Mesothelial cell of epicardium (in vitro differentiated cells): Measurements from ENCODE around the gene MYLK. TPM values are rescaled to one million over a fixed set of nuclear protein-coding genes. Genes with fewer than 3 reads are reported as not detected.
A peak's percentile ranks its signal among the peaks of the same experiment; 100 is the strongest.

Source experiments
- DNase-seq, 2 experiments: peaks; one replicate each; pipeline ENCODE4 v3.0.0; 2021; ENCODE audit warnings: low spot score in 2 of 2; ENCODE audit not compliant: unreplicated experiment in 2 of 2
- H3K27ac Mint-ChIP-seq: 2 replicates; pipeline ENCODE4 v1.8.0; 2021; ENCODE audit warnings: mixed read lengths
- H3K27me3 Mint-ChIP-seq: 2 replicates; pipeline ENCODE4 v1.8.0; 2021; ENCODE audit warnings: low read depth, mixed read lengths
- H3K36me3 Mint-ChIP-seq: 2 replicates; pipeline ENCODE4 v1.8.0; 2021; ENCODE audit warnings: mixed read lengths
- H3K4me1 Mint-ChIP-seq: 2 replicates; pipeline ENCODE4 v1.8.0; 2021; ENCODE audit warnings: mixed read lengths
- H3K4me3 Mint-ChIP-seq: 2 replicates; pipeline ENCODE4 v1.8.0; 2021; ENCODE audit warnings: mild to moderate bottlenecking, moderate library complexity, mixed read lengths
- H3K9me3 Mint-ChIP-seq: 2 replicates; pipeline ENCODE4 v1.8.0; 2021; ENCODE audit warnings: mixed read lengths
- CTCF ChIP-seq: fragments of 200-600 bp; sonication (generic); IDR thresholded peaks from one replicate; pipeline ENCODE4 v1.5.0; 2021; ENCODE audit warnings: antibody characterized with exemption; ENCODE audit not compliant: unreplicated experiment
- total RNA-seq: library from RNA; stranded (reverse); gene quantifications from 3 replicates; pipeline ENCODE4 v1.2.1, GENCODE V29; 2021

Gene MYLK
- total RNA-seq, 1 donor from 2014 or later = 14.3 TPM

GRCh38 chr3:123650101-123650500, 234.0 kb downstream of the MYLK start:
- Mint-ChIP-seq H3K27me3 (no peaks in the 10 kb centered on the region), H3K4me1 (peaks cover 13% of the 10 kb centered on the region), H3K4me3 (no peak overlapping the region), H3K9me3 (no peaks in the 10 kb centered on the region), H3K27ac (no peak overlapping the region), H3K36me3 (no peaks in the 10 kb centered on the region)
- no peak for TF ChIP-seq CTCF
- DNase-seq = no peak

- Mint-ChIP-seq H3K4me3 (no peak overlapping the region), H3K27ac (no peak overlapping the region), H3K27me3 (no peaks in the 10 kb centered on the region), H3K4me1 (peaks cover 13% of the 10 kb centered on the region), H3K9me3 (no peaks in the 10 kb centered on the region), H3K36me3 (no peaks in the 10 kb centered on the region)
- no peak for TF ChIP-seq CTCF
- no peak for DNase-seq
Measured at GRCh38 chr3:123648696-123649405, 235.3 kb downstream of the MYLK start.

- H3K27ac Mint-ChIP-seq = no peak overlapping the region
- peaks cover 14% of the 10 kb centered on the region for H3K4me1 Mint-ChIP-seq
- H3K9me3 Mint-ChIP-seq = no peaks in the 10 kb centered on the region
- no peak for TF ChIP-seq CTCF
- no peaks in the 10 kb centered on the region for H3K36me3 Mint-ChIP-seq
- H3K4me3 Mint-ChIP-seq = no peak overlapping the region
- no peaks in the 10 kb centered on the region for H3K27me3 Mint-ChIP-seq
- no peak for DNase-seq
Measured at GRCh38 chr3:123644358-123644757, 239.8 kb downstream of the MYLK start.

- Mint-ChIP-seq H3K4me1 (peaks cover 14% of the 10 kb centered on the region), H3K4me3 (no peak overlapping the region), H3K27ac (no peak overlapping the region), H3K9me3 (no peaks in the 10 kb centered on the region), H3K27me3 (no peaks in the 10 kb centered on the region), H3K36me3 (no peaks in the 10 kb centered on the region)
- no peak for DNase-seq
- TF ChIP-seq CTCF = no peak
Measured at GRCh38 chr3:123642957-123643330, 241.2 kb downstream of the MYLK start.

- peaks cover 14% of the 10 kb centered on the region for H3K4me1 Mint-ChIP-seq
- no peaks in the 10 kb centered on the region for H3K27me3 Mint-ChIP-seq
- no peak overlapping the region for H3K4me3 Mint-ChIP-seq
- H3K36me3 Mint-ChIP-seq = no peaks in the 10 kb centered on the region
- H3K27ac Mint-ChIP-seq = no peak overlapping the region
- H3K9me3 Mint-ChIP-seq = no peaks in the 10 kb centered on the region
- DNase-seq = peak in 1 of 2 experiments; percentile 60
- peak; percentile 70 for TF ChIP-seq CTCF
Measured at GRCh38 chr3:123642182-123642956, 241.8 kb downstream of the MYLK start.
